Bronchial epithelial cell (primary cell): ENCODE results near the gene STEAP1B. TPM values are rescaled to one million over a fixed set of nuclear protein-coding genes. Genes with fewer than 3 reads are reported as not detected.

Experiments used
- DNase-seq: peaks from one replicate; pipeline ENCODE4 v3.0.0-alpha.2; 2010; ENCODE audit warnings: low read depth
- FAIRE-seq: peaks from 2 replicates; lab custom pipeline; 2011; peaks lifted over from hg19 to GRCh38; lab: Jason Lieb, UNC
- H3K27me3 ChIP-seq: 2 replicates; pipeline ENCODE4 v1.5.1; 2011; ENCODE audit warnings: low read length; ENCODE audit not compliant: control insufficient read depth, insufficient read depth
- H3K36me3 ChIP-seq: 2 replicates; pipeline ENCODE4 v1.5.1; 2011; ENCODE audit warnings: low read length; ENCODE audit not compliant: control insufficient read depth, insufficient read depth
- H3K4me3 ChIP-seq: 2 replicates; pipeline ENCODE4 v1.5.1; 2011; ENCODE audit warnings: mild to moderate bottlenecking, low read depth, low read length, control low read depth
- CTCF ChIP-seq: IDR thresholded peaks from 2 replicates; pipeline ENCODE4 v1.5.1; 2011; ENCODE audit warnings: mild to moderate bottlenecking, moderate library complexity, low read length, control low read depth, inconsistent platforms; ENCODE audit not compliant: insufficient read depth, severe bottlenecking
- total RNA-seq: library from RNA; depleted of rRNA; stranded (reverse); fragments of >200 nt; gene quantifications from 2 replicates; pipeline ENCODE4 v1.2.1, GENCODE V29; 2014

Gene STEAP1B
- total RNA-seq, 1 donor from 2014 or later = 3.7 TPM

GRCh38 chr7:22481726-22482125, 18.3 kb downstream of the STEAP1B start:
- Histone ChIP-seq H3K36me3 (no peaks in the 10 kb centered on the region), H3K4me3 (no peak overlapping the region), H3K27me3 (no peaks in the 10 kb centered on the region)
- no peak for FAIRE-seq
- no peak for TF ChIP-seq CTCF
- peak; percentile 71 for DNase-seq

- TF ChIP-seq CTCF = no peak
- no peaks in the 10 kb centered on the region for H3K27me3 ChIP-seq
- DNase-seq (no peak), FAIRE-seq (no peak)
- H3K36me3 ChIP-seq = no peaks in the 10 kb centered on the region
- H3K4me3 ChIP-seq = no peak overlapping the region
Observed at GRCh38 chr7:22480523-22481075, 19.4 kb downstream of the STEAP1B start.

GRCh38 chr7:22477876-22478450, 22.0 kb downstream of the STEAP1B start:
- no peaks in the 10 kb centered on the region for H3K36me3 ChIP-seq
- no peak overlapping the region for H3K4me3 ChIP-seq
- no peaks in the 10 kb centered on the region for H3K27me3 ChIP-seq
- DNase-seq = no peak
- FAIRE-seq = no peak
- no peak for TF ChIP-seq CTCF

- H3K27me3 ChIP-seq = no peaks in the 10 kb centered on the region
- TF ChIP-seq CTCF = no peak
- no peak overlapping the region for H3K4me3 ChIP-seq
- H3K36me3 ChIP-seq = no peaks in the 10 kb centered on the region
- FAIRE-seq (no peak), DNase-seq (no peak)
Observed at GRCh38 chr7:22477262-22477661, 22.7 kb downstream of the STEAP1B start.

- no peak for FAIRE-seq
- H3K27me3 ChIP-seq = no peaks in the 10 kb centered on the region
- no peak for DNase-seq
- H3K4me3 ChIP-seq = no peak overlapping the region
- TF ChIP-seq CTCF = no peak
- H3K36me3 ChIP-seq = no peaks in the 10 kb centered on the region
Observed at GRCh38 chr7:22476824-22477223, 23.2 kb downstream of the STEAP1B start.

- Histone ChIP-seq H3K4me3 (no peak overlapping the region), H3K27me3 (no peaks in the 10 kb centered on the region), H3K36me3 (no peaks in the 10 kb centered on the region)
- DNase-seq (no peak), FAIRE-seq (no peak)
- no peak for TF ChIP-seq CTCF
Observed at GRCh38 chr7:22474645-22475044, 25.3 kb downstream of the STEAP1B start.
